ENCODE data around the gene PRLH.

PRLH gene

GRCh38 chr2:237546040-237546875 is 20.1 kb upstream of the PRLH start:
- DNase-seq (ENCODE audit: low read depth), result no peak
- no peak overlapping the region for H3K4me3 ChIP-seq (ENCODE audit: low read length)
- TF ChIP-seq, protein P1, sequence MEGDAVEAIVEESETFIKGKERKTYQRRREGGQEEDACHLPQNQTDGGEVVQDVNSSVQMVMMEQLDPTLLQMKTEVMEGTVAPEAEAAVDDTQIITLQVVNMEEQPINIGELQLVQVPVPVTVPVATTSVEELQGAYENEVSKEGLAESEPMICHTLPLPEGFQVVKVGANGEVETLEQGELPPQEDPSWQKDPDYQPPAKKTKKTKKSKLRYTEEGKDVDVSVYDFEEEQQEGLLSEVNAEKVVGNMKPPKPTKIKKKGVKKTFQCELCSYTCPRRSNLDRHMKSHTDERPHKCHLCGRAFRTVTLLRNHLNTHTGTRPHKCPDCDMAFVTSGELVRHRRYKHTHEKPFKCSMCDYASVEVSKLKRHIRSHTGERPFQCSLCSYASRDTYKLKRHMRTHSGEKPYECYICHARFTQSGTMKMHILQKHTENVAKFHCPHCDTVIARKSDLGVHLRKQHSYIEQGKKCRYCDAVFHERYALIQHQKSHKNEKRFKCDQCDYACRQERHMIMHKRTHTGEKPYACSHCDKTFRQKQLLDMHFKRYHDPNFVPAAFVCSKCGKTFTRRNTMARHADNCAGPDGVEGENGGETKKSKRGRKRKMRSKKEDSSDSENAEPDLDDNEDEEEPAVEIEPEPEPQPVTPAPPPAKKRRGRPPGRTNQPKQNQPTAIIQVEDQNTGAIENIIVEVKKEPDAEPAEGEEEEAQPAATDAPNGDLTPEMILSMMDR (IDR thresholded peaks at IDR 0.05; ENCODE audit: insufficient read depth, low read depth, low read length, missing control alignments), result no peak

DNA sequence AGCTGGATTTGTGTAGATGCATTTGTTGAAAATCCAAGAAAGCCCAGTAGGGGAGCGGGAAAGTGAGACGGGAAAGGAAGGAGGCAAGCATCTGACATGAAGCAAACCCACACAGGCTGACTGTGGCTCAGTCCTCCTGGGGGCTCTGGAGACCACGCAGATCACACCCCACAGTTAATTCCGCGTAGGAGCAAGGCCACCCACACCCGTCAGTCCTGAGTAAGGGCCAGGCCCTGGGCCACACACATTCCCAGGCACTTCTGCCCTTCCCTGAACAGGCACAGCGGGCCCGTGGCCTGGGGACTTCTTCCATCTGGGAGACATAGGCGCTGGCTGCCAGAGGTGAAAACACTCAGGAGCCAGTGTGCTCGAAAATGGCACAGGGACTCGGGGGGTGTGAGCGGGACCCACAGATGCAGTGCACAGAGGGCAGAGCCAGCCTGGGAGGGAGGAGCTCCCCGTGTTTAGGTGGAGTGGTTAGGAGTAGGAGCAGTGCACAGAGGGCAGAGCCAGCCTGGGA is 19.4 kb upstream of the PRLH start:
- H3K4me3 ChIP-seq (ENCODE audit: low read length), result no peak overlapping the region
- TF ChIP-seq, protein P1 (IDR thresholded peaks at IDR 0.05; ENCODE audit: insufficient read depth, low read depth, low read length, missing control alignments), result no peak
- DNase-seq (ENCODE audit: low read depth), result no peak

- H3K4me3 ChIP-seq (ENCODE audit: low read length), result no peak overlapping the region
- DNase-seq (ENCODE audit: low read depth), result no peak
- TF ChIP-seq, protein P1 (IDR thresholded peaks at IDR 0.05; ENCODE audit: insufficient read depth, low read depth, low read length, missing control alignments), result no peak
These were observed 18.4 kb upstream of the PRLH start for GRCh38 chr2:237547841-237548416.

DNA sequence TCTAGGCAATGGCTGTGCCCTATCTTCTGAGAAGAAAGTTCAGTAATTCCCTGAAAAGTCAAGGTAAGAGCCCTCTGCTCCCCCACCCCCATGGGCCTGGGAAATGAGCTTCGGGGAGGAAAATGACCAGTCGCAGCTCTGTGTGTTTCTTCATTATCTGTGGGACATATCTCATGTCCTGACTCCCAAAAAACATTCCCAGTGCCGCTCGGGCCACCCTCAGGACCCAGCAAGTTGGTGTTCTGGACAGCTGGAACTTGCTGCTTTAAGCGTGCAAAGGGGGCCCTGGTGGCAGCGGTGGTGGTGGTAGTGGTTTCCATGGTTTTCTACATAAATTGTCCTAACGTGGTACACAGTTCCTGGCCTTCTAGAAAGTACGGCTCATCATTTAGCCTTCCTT is 17.2 kb upstream of the PRLH start:
- H3K4me3 ChIP-seq (ENCODE audit: low read length), result no peak overlapping the region
- no peak for DNase-seq (ENCODE audit: low read depth)
- TF ChIP-seq, protein P1 (IDR thresholded peaks at IDR 0.05; ENCODE audit: insufficient read depth, low read depth, low read length, missing control alignments), result no peak

DNA sequence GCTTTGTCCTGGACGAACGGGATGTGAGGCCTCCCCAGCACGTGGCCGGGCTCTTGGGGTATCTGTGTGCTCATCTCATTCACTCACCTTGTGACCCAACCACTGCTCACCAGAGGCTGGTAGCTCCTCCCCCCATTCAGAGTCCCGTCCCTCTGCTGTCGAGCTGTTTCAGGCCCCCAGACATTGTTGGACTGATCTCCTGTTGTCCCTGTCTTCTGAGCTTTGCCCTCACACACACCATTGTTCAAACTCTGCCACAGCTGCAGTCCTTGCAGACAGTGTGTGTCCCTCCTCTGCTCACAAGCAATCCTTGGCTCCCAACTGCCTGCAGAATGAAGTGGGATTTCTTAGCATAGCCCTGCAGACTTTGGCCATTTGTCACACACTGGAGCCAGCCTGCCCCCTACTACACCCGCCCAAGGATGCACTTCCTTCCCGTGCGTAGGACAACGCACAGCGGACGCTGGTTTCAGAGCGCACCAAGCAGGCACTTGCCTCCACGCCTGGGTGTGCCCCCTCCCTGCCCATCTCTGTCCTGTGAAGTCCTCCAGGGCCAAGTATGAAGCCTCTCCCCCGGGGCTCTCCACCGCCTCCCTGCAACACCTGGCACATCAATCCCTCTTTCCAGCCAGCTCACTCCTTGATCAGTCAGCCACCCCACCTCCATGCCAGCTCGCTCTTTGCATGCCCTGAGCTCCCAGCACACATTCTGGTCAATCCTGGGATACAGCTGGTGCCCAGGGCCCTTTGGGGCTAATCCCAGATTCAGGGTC is 16.5 kb upstream of the PRLH start:
- no peak for DNase-seq (ENCODE audit: low read depth)
- H3K4me3 ChIP-seq (ENCODE audit: low read length), result no peak overlapping the region
- TF ChIP-seq, protein P1 (IDR thresholded peaks at IDR 0.05; ENCODE audit: insufficient read depth, low read depth, low read length, missing control alignments), result no peak

DNA sequence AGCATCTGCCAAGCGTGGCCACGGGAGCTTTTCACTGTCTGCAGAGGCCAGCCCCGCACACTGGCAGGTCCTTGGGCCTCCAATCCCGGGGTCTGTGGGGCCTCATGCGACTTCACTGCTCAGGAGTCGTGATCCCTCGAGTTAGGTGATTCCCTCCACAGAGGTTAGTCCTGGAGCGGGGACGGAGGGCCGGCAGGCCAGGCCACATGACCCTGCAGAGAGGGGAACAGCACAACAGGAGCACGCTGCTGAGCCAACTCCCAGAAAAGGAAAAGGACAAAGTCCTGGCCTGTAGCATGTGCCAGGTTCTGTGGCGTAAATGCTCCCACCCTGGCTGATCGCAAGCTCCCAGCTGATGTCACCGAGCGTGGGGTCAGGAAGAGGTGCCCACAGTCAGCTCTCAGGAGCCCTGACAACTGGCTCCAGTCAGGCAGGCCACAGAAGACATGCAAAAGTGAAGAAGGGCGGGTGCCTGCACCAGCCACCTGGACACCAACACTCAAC is 15.3 kb upstream of the PRLH start:
- TF ChIP-seq, protein P1 (IDR thresholded peaks at IDR 0.05; ENCODE audit: insufficient read depth, low read depth, low read length, missing control alignments), result no peak
- H3K4me3 ChIP-seq (ENCODE audit: low read length), result no peak overlapping the region
- no peak for DNase-seq (ENCODE audit: low read depth)

Measured in epithelial cell of esophagus (primary cell).